ENCODE data around the gene PID1.

The PID1 gene

DNA sequence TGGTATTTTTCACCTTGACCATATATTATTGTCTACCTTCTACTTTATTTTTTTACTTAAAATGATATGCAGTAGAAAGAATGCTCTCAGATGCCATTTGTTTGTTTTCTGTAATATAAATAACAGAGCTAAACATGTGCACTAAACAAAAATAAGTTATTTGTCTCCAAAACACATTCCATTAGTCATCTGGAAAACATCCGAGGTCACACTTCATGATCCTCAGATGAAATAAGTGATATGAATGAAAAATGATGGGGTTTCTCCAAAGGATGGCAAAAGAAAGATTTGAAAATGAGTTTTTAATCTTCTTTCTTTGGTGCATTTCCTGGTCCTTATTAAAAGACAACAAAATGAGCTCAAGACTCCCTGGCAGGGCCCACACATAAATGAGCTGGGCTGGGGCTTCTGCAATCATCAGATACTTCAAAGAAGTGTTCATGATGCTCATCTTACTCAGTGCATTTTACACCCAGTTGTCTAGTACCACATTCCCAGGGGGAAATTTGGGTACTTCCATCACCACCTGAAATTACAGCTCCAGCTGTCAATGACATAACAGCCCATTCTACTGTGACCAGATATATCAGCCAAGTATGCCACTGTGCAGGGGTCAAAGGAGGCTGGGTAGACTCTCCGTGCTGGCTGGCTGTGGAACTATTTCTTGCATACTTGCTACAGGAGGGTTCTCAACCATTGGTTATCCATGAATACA lies 283.5 kb downstream of the PID1 start:
- DNase-seq: no peak

DNA sequence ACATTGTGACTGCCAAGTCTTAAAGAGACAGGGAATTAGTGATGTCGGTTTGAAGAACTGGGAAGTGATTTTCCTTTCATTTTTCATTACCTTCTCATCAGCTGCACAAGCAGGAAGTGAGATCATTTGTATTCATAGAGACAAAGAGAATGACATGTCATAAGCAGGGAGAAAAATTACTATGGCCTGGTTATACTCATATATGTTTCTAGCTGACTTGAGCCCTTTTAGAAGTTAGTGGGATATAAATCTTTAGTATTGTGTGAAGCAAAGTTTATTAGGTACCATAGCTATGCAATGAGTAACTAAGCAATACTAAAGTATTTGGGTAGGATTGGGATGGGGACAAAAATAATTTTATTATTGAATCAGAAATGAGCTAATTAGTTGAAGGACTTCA lies 284.1 kb downstream of the PID1 start:
- DNase-seq: no peak

DNA sequence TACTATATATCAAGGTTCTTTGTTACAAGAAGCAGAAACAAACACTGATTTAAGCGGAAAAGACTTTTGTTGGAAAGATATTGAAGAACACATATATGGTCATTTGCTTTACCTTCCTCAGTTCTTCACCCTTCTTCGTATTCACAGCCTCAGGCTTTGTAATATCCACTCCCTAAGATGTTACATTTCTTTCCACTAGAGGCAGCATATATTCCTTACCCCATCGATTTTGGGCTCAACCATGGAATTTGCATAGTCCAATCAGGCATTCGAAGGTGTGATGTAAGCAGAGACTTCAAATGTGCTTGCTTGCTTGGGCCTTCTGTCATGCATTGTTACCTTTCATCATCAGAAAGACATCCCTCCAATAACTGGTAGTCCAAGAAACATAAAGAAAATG lies 287.4 kb downstream of the PID1 start:
- DNase-seq: no peak

DNA sequence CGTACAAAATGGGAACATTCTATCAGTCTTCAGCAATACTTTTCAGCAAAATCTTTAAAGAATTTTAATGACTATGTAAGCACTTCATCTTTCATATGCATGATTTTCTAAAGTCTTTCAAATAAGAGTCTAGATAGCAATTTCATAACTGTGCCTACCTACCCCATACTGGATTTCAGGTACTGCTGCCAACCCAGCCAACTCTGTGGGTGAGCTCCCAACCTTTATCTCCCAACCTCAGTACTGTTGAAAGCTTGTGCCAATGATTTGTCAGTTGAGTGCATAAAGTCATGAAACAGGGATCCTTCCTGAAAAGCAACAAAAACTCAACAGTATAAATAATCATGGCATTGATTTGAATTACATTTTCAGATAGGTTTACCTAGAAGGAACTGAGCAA lies 296.9 kb downstream of the PID1 start:
- no peak for DNase-seq
